Stimulated activated CD8-positive, alpha-beta memory T cell treated with anti-CD3 and anti-CD28 coated beads, Interleukin-4, amount 100 ng/mL, for 4 hours (primary cell): Measurements from ENCODE around the gene KCNG2.
"Not testable (repeated sequence)": the region's sequence is repeated elsewhere in the genome, so short reads cannot be mapped to it uniquely, and the experiment has no call there.

Source experiments
- DNase-seq, 2 donors: peaks; one replicate each; pipeline ENCODE4 v3.0.0-alpha.2; 2020; ENCODE audit warnings: low read depth in 2 of 2, low spot score in 1 of 2

The KCNG2 gene

GRCh38 chr18:79868811-79869541 lies 71.2 kb downstream of the KCNG2 start:
- DNase-seq = no peak

GRCh38 chr18:79869591-79870300 lies 72.0 kb downstream of the KCNG2 start:
- no peak for DNase-seq

GRCh38 chr18:79870301-79871025 lies 72.7 kb downstream of the KCNG2 start:
- DNase-seq = no peak

GRCh38 chr18:79871026-79871390 lies 73.3 kb downstream of the KCNG2 start:
- DNase-seq = no peak

GRCh38 chr18:79871481-79872091 lies 73.8 kb downstream of the KCNG2 start:
- DNase-seq = no peak

GRCh38 chr18:79872527-79873444 lies 75.0 kb downstream of the KCNG2 start:
- DNase-seq = no peak

GRCh38 chr18:79873449-79874110 lies 75.8 kb downstream of the KCNG2 start:
- DNase-seq = no peak

- no peak for DNase-seq
These were observed 77.1 kb downstream of the KCNG2 start for GRCh38 chr18:79874553-79875530.

- DNase-seq = no peak
These were observed 77.8 kb downstream of the KCNG2 start for GRCh38 chr18:79875531-79875919.

GRCh38 chr18:79875931-79876461 lies 78.3 kb downstream of the KCNG2 start:
- DNase-seq = no peak

- DNase-seq = no peak
These were observed 78.8 kb downstream of the KCNG2 start for GRCh38 chr18:79876497-79876896.

- DNase-seq = no peak
These were observed 79.7 kb downstream of the KCNG2 start for GRCh38 chr18:79877163-79878091.

GRCh38 chr18:79878246-79878645 lies 80.5 kb downstream of the KCNG2 start:
- DNase-seq = not testable (repeated sequence)

GRCh38 chr18:79878741-79879378 lies 81.1 kb downstream of the KCNG2 start:
- no peak for DNase-seq

- DNase-seq = no peak
These were observed 81.8 kb downstream of the KCNG2 start for GRCh38 chr18:79879566-79879965.

- no peak for DNase-seq
These were observed 84.0 kb downstream of the KCNG2 start for GRCh38 chr18:79881695-79882094.
